ENCODE results near the gene ARHGEF7.

The ARHGEF7 gene

GRCh38 chr13:111110054-111110453 is 5.1 kb upstream of the ARHGEF7 start:
- DNase-seq (ENCODE audit: low read depth) = no peak

- DNase-seq (ENCODE audit: low read depth) = no peak
These were observed 3.7 kb upstream of the ARHGEF7 start for GRCh38 chr13:111111376-111111937.

GRCh38 chr13:111112196-111112595 is 2.9 kb upstream of the ARHGEF7 start:
- DNase-seq (ENCODE audit: low read depth) = no peak

DNA sequence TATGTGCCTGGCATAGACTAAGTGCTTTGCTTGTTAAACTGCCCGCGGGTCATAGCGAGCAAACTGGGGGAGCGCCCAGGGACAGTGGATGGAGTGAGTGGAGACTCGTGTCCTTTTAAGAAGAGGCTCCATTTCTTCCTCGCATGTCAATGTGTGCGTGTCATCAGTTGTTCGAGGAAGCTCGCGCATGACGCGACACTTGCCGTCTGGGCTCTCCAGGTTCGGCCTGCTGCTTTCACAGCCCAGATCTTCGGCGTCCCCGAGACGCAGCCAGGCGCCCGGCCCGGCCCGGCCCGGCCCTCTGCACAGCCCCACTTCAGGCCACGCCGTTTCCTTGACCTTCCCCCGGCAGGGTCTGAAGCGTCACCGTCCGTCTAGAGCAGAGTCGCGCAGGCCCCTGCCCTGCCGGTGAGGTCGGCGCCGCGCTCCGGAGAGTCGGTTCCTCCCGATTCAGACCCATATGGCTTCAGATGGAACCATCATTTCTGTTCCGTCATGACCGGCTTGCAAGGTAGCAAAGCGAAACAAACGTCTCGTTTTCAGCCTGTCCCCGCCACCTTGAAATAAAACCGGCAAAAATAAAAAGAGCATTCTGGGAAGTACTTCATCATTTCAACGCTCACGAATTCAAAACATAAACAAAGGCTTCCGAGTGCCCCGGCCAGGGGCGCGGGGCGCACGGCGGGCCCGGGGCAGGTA is 599 bp upstream of the ARHGEF7 start:
- no peak for DNase-seq (ENCODE audit: low read depth)

GRCh38 chr13:111115965-111116521 is 933 bp downstream of the ARHGEF7 start:
- DNase-seq (ENCODE audit: low read depth) = no peak

- DNase-seq (ENCODE audit: low read depth) = no peak
These were observed 1.7 kb downstream of the ARHGEF7 start for GRCh38 chr13:111116856-111117255.

DNA sequence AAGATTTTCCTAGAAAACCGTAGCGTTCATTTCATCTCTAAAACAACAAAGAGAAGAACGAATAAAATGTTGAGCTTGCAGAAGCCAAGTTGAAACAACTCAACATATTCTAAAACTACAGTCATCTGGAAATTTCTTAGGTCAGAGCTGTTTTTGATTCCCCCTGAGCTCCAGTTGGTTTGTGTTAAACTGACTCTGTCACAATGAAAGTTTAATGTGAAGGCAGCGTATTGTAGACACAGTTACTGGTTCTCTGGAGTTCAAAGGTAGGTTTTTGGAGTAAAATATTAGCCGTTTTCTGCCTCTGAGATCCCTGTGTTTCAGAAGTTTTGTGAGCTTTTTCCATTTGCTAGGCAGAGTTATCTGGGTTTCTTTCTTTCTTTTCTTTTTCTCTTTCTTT is 2.2 kb downstream of the ARHGEF7 start:
- DNase-seq (ENCODE audit: low read depth) = no peak

DNA sequence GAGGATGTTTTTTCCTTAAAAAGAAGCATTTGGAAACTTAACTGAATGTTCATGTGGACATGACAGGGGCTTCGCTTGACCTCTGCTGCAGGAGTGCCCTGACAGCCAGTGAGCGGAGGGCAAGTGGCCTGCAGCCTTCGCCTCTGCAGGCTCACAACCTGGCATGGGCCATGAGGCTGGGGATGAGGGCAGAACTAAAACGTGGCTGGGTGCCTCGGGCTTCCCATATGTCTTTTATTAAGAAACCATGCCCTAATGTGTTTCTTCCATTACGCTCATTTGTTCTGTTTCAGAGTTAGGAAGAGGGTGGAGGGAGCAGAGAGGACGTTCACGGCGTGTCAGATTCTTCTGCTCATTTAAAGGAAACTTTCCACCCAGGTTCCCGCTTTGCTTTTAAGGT is 2.9 kb downstream of the ARHGEF7 start:
- DNase-seq (ENCODE audit: low read depth) = no peak

- no peak for DNase-seq (ENCODE audit: low read depth)
These were observed 3.9 kb downstream of the ARHGEF7 start for GRCh38 chr13:111118898-111119607.

GRCh38 chr13:111119966-111120365 is 4.9 kb downstream of the ARHGEF7 start:
- DNase-seq (ENCODE audit: low read depth) = no peak

DNA sequence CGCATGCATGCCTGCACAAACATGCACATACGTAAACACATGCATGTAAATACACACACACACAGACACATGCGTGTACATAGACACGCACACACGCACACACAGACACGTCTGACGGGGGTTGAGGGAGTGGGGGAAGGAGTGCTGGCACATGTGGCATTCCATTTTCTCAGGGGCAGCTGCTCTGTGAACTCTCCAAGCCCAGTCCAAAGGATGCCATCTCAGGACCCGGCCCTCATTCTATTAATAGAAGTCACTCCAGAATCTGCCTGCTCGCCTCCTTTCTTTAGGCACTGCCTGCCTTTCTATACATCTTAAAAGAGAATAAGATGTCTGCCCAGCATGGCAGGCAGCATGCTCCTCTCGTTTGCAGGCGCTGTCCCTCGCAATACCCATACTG is 5.3 kb downstream of the ARHGEF7 start:
- DNase-seq (ENCODE audit: low read depth) = no peak

DNA sequence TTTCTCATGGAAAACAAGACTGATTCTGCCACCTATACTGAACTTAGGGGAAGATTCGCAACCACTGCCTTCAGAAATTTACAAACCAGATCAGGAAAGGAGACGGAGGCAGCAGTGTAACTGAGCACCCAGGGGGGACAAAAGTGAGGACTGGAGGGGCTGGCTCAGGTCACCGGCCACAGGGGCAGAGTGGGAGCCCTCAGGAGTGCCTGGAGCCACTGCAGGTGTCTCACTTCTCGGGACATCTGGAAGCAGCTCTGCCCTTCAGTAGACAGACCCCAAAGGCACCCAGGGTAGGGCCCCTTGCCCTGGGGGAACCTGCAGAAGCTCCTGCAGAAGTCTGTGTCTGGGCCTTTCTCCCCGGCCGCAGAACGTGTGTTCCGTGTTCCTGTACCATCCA is 5.8 kb downstream of the ARHGEF7 start:
- DNase-seq (ENCODE audit: low read depth) = no peak

GRCh38 chr13:111121506-111121905 is 6.4 kb downstream of the ARHGEF7 start:
- no peak for DNase-seq (ENCODE audit: low read depth)

DNA sequence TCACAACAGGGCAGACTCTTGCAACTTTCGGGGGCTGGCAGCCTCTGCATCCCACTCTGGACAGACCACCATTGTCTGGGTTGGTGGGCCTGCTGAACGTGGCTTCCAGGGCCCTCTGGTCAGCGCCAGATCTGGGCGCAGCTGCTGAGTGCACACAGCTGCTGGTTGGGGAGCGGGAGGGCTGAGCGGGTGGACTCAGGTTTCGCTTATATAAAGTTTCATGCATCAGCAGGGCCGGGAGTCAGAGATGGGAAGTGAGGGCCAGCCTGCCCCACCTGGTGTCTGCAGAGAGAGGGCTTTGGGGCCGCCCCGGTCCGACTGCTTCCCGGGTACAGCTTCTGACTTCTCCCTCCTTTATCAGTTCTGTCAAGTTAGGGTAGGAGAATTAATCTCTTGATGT is 6.9 kb downstream of the ARHGEF7 start:
- no peak for DNase-seq (ENCODE audit: low read depth)

DNA sequence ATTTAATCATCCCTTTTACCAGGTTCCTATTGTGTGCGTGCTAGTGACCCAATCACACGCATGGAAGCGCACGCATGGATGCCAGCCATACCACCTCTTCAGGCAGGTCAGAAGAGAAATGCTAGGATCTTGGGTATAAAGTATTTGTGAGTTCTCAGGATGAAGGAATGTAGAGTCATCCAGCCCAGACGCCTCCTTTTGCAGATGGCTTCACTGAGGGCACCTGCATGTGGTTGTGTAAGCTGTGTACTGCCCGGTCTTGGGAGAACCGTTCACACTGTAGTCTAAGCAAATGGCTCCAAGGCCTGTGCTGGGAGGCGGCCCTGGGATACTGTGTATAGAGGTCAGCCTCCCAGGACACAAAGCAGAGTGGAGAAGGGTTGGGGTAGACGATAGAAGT is 7.5 kb downstream of the ARHGEF7 start:
- DNase-seq (ENCODE audit: low read depth) = no peak

- DNase-seq (ENCODE audit: low read depth) = no peak
These were observed 8.1 kb downstream of the ARHGEF7 start for GRCh38 chr13:111123221-111123620.

DNA sequence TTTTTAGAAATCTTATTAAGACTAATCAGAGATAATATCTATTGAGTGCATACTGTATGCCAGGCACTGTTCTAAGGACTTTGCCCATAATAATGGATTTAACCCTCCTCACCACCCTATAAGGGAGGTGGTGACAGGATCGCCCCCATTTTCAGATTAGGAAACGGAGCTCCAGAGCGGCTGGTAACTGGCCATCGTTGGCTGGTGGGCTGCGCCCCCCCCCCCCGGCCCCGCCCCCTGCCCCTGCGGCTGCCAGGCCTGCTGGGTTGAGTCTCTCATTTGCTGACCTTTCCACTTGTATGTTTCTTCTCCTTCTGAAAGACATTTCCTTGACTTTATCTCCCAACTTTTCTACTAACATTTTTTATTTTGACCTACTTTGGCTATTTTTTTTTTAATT is 8.5 kb downstream of the ARHGEF7 start:
- DNase-seq (ENCODE audit: low read depth) = no peak

- no peak for DNase-seq (ENCODE audit: low read depth)
These were observed 11.4 kb downstream of the ARHGEF7 start for GRCh38 chr13:111126509-111126908.

DNA sequence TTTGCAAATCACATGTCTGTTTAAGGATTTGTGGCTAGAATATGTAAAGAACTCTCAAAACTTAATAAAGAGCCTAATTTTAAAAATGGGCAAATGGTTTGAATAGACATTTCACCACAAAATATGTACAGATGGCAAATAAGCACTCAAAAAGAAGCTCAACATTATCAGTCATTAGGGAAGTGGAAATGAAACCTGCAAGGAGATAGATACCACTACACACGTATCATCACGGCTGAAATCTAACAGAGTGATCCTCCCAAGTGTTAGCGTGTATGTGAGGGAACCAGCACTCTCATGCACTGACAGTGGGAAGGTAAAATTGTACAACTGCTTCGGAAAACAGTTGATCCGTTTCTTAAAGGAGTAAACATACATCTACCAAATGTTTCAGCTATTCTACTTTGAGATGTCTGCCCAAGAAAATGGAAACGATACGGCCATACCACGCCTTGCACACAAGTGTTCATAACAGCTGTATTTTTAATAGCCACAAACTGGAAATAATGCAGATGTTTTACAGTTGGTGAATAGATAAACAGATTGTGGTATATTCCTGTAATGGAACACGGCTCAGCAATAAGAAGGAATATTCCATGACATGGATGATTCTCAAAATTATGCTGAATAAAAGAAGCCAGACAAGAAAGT is 14.5 kb downstream of the ARHGEF7 start:
- no peak for DNase-seq (ENCODE audit: low read depth)

DNA sequence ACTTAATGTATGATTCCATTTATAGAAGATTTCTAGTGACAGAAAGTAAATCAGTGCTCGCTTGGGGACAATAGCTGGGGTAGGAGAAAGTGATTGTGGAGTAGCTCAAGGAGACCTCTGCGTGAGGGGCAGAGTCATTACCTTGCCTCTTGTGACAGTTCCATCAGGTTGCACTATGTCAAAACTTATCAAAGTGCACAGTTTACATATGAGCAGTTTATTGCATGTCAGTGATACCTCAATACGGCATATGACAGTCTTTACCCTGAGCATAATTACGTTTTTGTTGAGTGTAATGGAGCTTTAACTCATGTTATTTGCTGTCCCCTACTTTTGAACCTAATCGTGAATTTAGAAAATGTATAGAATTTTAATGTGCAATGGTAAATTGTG is 15.0 kb downstream of the ARHGEF7 start:
- DNase-seq (ENCODE audit: low read depth) = no peak

- DNase-seq (ENCODE audit: low read depth) = no peak
These were observed 15.9 kb downstream of the ARHGEF7 start for GRCh38 chr13:111131048-111131447.

GRCh38 chr13:111131611-111132010 is 16.5 kb downstream of the ARHGEF7 start:
- no peak for DNase-seq (ENCODE audit: low read depth)

- DNase-seq (ENCODE audit: low read depth) = no peak
These were observed 17.8 kb downstream of the ARHGEF7 start for GRCh38 chr13:111132948-111133347.

All from stimulated activated CD8-positive, alpha-beta memory T cell treated with anti-CD3 and anti-CD28 coated beads, Interleukin-12 subunit alpha, Interleukin-12 subunit beta, amount 100 ng/mL, for 1 hour (primary cell).